Stimulated activated CD4-positive, alpha-beta T cell treated with anti-CD3 and anti-CD28 coated beads, Interleukin-15, amount 100 ng/mL, for 24 hours (primary cell): ENCODE measurements around the gene FATE1.
A peak's percentile ranks its signal among the peaks of the same experiment; 100 is the strongest.

Experiments used
- DNase-seq: peaks from one replicate; pipeline ENCODE4 v3.0.0-alpha.2; 2020

FATE1 gene

GRCh38 chrX:151745651-151746050 is 29.8 kb downstream of the FATE1 start:
- DNase-seq: no peak

GRCh38 chrX:151746502-151746901 is 30.7 kb downstream of the FATE1 start:
- DNase-seq: no peak

- no peak for DNase-seq
Observed at GRCh38 chrX:151750511-151750910, 34.7 kb downstream of the FATE1 start.

GRCh38 chrX:151752847-151753246 is 37.0 kb downstream of the FATE1 start:
- no peak for DNase-seq

GRCh38 chrX:151753313-151754046 is 37.6 kb downstream of the FATE1 start:
- DNase-seq: peak; percentile 23

GRCh38 chrX:151754047-151754429 is 38.2 kb downstream of the FATE1 start:
- no peak for DNase-seq

GRCh38 chrX:151754641-151755215 is 38.9 kb downstream of the FATE1 start:
- no peak for DNase-seq

- no peak for DNase-seq
Observed at GRCh38 chrX:151759041-151759708, 43.3 kb downstream of the FATE1 start.

- no peak for DNase-seq
Observed at GRCh38 chrX:151762802-151763201, 47.0 kb downstream of the FATE1 start.

GRCh38 chrX:151763711-151764110 is 47.9 kb downstream of the FATE1 start:
- DNase-seq: no peak

GRCh38 chrX:151765026-151765425 is 49.2 kb downstream of the FATE1 start:
- no peak for DNase-seq

GRCh38 chrX:151771726-151772125 is 55.9 kb downstream of the FATE1 start:
- DNase-seq: no peak
